ENCODE data around the gene CRYGN.

DNA sequence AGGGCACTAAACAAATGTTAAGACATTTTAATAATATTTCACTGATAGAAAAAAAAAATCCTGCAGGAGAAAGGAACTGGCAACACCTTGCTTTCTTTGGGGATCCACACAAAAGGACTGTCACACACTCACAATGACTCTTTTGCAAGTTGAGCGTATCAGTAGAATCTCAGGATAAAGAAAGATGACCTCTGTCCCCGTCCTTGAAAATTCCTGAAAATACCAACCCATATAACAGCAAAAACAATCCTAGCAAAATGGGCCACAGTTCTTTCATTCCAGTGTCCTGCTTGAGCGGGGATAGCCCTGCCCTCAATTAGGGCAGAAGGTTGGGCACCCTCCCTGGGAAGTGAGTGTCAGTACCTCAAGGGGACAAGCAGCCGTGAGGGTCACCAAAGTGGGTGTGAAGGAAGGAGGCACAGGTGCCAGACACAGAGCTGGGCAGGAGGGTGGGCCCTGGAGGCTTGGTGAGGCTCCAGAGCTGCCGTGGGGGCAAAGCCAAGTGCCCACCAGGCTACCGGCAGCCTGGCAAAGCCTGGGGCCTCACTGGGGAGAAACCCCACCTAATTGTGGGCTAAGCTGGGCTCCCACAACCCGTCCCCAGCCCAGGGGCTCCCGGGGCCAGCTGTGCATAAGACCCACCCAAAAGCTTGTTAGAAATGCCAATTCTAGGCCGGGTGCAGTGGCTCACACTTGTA is 32.9 kb downstream of the CRYGN start:
- no peak for TF ChIP-seq EZH2 (IDR thresholded peaks at IDR 0.05; ENCODE audit: borderline replicate concordance, low read depth, low read length, severe bottlenecking)
- TF ChIP-seq, protein P1, sequence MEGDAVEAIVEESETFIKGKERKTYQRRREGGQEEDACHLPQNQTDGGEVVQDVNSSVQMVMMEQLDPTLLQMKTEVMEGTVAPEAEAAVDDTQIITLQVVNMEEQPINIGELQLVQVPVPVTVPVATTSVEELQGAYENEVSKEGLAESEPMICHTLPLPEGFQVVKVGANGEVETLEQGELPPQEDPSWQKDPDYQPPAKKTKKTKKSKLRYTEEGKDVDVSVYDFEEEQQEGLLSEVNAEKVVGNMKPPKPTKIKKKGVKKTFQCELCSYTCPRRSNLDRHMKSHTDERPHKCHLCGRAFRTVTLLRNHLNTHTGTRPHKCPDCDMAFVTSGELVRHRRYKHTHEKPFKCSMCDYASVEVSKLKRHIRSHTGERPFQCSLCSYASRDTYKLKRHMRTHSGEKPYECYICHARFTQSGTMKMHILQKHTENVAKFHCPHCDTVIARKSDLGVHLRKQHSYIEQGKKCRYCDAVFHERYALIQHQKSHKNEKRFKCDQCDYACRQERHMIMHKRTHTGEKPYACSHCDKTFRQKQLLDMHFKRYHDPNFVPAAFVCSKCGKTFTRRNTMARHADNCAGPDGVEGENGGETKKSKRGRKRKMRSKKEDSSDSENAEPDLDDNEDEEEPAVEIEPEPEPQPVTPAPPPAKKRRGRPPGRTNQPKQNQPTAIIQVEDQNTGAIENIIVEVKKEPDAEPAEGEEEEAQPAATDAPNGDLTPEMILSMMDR (IDR thresholded peaks at IDR 0.05; ENCODE audit: borderline replicate concordance, extremely low read depth, low read length, poor library complexity, severe bottlenecking): no peak

Data from DND-41 (cell line).